ENCODE results near the gene TAF1C. TPM values are rescaled to one million over a fixed set of nuclear protein-coding genes. Genes with fewer than 3 reads are reported as not detected.

TAF1C gene
- total and polyA plus RNA-seq, 9 of the 15 experiments (the other 6 are each of a cell fraction or from before 2014, with no cell fraction given): 1.5 to 74.8 (median 21.0) TPM

DNA sequence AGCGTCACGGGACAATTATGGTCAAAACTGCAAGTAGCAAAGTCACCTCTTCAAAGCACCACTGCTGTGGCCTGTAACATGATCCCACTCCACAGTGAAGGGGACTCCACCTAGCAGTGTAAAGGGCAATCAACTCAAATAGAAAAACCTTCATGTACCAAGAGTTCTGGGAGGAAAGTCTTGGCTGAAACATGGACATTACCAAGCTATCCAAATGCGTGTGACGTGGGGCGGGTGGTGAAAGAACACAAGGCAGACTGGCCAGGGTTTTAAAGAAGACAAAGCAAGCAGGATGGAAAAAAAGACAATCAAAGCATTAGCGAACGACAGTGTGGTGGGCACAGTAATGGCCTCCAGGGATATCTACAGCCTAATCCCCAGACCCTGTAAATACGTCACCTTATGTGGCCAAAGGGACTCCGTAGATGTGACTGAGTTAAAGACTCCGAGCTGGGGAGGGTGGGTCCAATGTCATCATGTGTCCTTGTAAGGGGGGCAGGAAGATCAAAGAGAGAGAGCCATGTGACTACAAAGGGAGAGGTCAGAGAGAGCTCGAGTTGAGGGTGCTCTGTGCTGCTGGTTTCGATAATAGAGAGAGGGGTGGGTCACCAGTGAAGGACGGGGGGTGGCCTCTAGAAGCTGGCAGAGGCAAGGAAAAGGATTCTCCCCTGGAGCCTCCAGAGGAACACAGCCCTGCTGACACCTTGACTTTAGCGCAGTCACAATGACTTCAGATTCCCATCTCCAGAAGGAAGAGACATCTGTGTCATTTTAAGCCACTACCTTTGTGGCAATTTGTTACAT is 47.8 kb downstream of the TAF1C start (continued):
- TF ChIP-seq, protein P1, sequence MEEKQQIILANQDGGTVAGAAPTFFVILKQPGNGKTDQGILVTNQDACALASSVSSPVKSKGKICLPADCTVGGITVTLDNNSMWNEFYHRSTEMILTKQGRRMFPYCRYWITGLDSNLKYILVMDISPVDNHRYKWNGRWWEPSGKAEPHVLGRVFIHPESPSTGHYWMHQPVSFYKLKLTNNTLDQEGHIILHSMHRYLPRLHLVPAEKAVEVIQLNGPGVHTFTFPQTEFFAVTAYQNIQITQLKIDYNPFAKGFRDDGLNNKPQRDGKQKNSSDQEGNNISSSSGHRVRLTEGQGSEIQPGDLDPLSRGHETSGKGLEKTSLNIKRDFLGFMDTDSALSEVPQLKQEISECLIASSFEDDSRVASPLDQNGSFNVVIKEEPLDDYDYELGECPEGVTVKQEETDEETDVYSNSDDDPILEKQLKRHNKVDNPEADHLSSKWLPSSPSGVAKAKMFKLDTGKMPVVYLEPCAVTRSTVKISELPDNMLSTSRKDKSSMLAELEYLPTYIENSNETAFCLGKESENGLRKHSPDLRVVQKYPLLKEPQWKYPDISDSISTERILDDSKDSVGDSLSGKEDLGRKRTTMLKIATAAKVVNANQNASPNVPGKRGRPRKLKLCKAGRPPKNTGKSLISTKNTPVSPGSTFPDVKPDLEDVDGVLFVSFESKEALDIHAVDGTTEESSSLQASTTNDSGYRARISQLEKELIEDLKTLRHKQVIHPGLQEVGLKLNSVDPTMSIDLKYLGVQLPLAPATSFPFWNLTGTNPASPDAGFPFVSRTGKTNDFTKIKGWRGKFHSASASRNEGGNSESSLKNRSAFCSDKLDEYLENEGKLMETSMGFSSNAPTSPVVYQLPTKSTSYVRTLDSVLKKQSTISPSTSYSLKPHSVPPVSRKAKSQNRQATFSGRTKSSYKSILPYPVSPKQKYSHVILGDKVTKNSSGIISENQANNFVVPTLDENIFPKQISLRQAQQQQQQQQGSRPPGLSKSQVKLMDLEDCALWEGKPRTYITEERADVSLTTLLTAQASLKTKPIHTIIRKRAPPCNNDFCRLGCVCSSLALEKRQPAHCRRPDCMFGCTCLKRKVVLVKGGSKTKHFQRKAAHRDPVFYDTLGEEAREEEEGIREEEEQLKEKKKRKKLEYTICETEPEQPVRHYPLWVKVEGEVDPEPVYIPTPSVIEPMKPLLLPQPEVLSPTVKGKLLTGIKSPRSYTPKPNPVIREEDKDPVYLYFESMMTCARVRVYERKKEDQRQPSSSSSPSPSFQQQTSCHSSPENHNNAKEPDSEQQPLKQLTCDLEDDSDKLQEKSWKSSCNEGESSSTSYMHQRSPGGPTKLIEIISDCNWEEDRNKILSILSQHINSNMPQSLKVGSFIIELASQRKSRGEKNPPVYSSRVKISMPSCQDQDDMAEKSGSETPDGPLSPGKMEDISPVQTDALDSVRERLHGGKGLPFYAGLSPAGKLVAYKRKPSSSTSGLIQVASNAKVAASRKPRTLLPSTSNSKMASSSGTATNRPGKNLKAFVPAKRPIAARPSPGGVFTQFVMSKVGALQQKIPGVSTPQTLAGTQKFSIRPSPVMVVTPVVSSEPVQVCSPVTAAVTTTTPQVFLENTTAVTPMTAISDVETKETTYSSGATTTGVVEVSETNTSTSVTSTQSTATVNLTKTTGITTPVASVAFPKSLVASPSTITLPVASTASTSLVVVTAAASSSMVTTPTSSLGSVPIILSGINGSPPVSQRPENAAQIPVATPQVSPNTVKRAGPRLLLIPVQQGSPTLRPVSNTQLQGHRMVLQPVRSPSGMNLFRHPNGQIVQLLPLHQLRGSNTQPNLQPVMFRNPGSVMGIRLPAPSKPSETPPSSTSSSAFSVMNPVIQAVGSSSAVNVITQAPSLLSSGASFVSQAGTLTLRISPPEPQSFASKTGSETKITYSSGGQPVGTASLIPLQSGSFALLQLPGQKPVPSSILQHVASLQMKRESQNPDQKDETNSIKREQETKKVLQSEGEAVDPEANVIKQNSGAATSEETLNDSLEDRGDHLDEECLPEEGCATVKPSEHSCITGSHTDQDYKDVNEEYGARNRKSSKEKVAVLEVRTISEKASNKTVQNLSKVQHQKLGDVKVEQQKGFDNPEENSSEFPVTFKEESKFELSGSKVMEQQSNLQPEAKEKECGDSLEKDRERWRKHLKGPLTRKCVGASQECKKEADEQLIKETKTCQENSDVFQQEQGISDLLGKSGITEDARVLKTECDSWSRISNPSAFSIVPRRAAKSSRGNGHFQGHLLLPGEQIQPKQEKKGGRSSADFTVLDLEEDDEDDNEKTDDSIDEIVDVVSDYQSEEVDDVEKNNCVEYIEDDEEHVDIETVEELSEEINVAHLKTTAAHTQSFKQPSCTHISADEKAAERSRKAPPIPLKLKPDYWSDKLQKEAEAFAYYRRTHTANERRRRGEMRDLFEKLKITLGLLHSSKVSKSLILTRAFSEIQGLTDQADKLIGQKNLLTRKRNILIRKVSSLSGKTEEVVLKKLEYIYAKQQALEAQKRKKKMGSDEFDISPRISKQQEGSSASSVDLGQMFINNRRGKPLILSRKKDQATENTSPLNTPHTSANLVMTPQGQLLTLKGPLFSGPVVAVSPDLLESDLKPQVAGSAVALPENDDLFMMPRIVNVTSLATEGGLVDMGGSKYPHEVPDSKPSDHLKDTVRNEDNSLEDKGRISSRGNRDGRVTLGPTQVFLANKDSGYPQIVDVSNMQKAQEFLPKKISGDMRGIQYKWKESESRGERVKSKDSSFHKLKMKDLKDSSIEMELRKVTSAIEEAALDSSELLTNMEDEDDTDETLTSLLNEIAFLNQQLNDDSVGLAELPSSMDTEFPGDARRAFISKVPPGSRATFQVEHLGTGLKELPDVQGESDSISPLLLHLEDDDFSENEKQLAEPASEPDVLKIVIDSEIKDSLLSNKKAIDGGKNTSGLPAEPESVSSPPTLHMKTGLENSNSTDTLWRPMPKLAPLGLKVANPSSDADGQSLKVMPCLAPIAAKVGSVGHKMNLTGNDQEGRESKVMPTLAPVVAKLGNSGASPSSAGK (IDR thresholded peaks at IDR 0.05): peak; percentile 77
- TF ChIP-seq ARNT (IDR thresholded peaks at IDR 0.05): peak in 1 of 2 experiments; percentile 57; a peak in 3 of 4 replicates
- no peak for TF ChIP-seq FIP1L1 (IDR thresholded peaks at IDR 0.05; ENCODE audit: low read depth, low read length, poor library complexity, severe bottlenecking)
- peak; percentile 56; the same call in 1 of the 2 replicates for TF ChIP-seq XRCC5 (IDR thresholded peaks at IDR 0.05; ENCODE audit: low read depth, low read length)
- TF ChIP-seq COPS2 (conservative IDR thresholded peaks at IDR 0.05): no peak
- no peak; the same call in none of the 2 replicates for TF ChIP-seq LCOR (CRISPR knock-in tag; IDR thresholded peaks at IDR 0.05)
- peak; percentile 59 for TF ChIP-seq TCF7L2 (IDR thresholded peaks at IDR 0.05; ENCODE audit: low read depth, low read length)
- TF ChIP-seq SIRT6 (IDR thresholded peaks at IDR 0.05; ENCODE audit: low read depth, low read length): no peak
- TF ChIP-seq, protein P2, sequence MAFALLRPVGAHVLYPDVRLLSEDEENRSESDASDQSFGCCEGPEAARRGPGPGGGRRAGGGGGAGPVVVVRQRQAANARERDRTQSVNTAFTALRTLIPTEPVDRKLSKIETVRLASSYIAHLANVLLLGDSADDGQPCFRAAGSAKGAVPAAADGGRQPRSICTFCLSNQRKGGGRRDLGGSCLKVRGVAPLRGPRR (CRISPR knock-in tag; IDR thresholded peaks at IDR 0.05): peak; percentile 81
- TF ChIP-seq, protein P3, sequence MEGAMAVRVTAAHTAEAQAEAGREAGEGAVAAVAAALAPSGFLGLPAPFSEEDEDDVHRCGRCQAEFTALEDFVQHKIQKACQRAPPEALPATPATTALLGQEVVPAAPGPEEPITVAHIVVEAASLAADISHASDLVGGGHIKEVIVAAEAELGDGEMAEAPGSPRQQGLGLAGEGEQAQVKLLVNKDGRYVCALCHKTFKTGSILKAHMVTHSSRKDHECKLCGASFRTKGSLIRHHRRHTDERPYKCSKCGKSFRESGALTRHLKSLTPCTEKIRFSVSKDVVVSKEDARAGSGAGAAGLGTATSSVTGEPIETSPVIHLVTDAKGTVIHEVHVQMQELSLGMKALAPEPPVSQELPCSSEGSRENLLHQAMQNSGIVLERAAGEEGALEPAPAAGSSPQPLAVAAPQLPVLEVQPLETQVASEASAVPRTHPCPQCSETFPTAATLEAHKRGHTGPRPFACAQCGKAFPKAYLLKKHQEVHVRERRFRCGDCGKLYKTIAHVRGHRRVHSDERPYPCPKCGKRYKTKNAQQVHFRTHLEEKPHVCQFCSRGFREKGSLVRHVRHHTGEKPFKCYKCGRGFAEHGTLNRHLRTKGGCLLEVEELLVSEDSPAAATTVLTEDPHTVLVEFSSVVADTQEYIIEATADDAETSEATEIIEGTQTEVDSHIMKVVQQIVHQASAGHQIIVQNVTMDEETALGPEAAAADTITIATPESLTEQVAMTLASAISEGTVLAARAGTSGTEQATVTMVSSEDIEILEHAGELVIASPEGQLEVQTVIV (CRISPR knock-in tag; IDR thresholded peaks at IDR 0.05; ENCODE audit: borderline replicate concordance): no peak
- peak; percentile 74 for TF ChIP-seq MEIS2 (IDR thresholded peaks at IDR 0.05; ENCODE audit: partially characterized antibody)
- no peak for TF ChIP-seq KDM2B (CRISPR knock-in tag; IDR thresholded peaks at IDR 0.05)
- TF ChIP-seq ZZZ3 (IDR thresholded peaks at IDR 0.05): no peak
